H9 (cell line): Measurements from ENCODE around the gene TMEM125. TPM values are rescaled to one million over a fixed set of nuclear protein-coding genes. Genes with fewer than 3 reads are reported as not detected.

Experiments
- DNase-seq: peaks from one replicate; pipeline ENCODE4 v3.0.0-alpha.2; 2017
- H2AFZ ChIP-seq: one replicate; pipeline ENCODE4 v1.6.1; 2013; ENCODE audit warnings: mild to moderate bottlenecking, low read length, control low read depth, moderate library complexity
- H2AK5ac ChIP-seq: 2 replicates; pipeline ENCODE4 v1.6.1; 2013; ENCODE audit warnings: low read length, control low read depth, mixed read lengths; ENCODE audit not compliant: insufficient read length
- H2BK120ac ChIP-seq: one replicate; pipeline ENCODE4 v1.6.1; 2013; ENCODE audit warnings: low read depth, mild to moderate bottlenecking, low read length, control low read depth, inconsistent platforms; ENCODE audit not compliant: poor library complexity, severe bottlenecking
- H2BK12ac ChIP-seq: 2 replicates; pipeline ENCODE4 v1.6.1; 2013; ENCODE audit warnings: low read length, control low read depth, mixed read lengths, low read depth; ENCODE audit not compliant: insufficient read length
- H2BK15ac ChIP-seq: 2 replicates; pipeline ENCODE4 v1.6.1; 2013; ENCODE audit warnings: low read depth, low read length, control low read depth
- H2BK20ac ChIP-seq: one replicate; pipeline ENCODE4 v1.6.1; 2013; ENCODE audit warnings: low read depth, mild to moderate bottlenecking, low read length, control low read depth, inconsistent platforms; ENCODE audit not compliant: poor library complexity, severe bottlenecking
- H2BK5ac ChIP-seq: 2 replicates; pipeline ENCODE4 v1.6.1; 2013; ENCODE audit warnings: low read length, control low read depth, mixed read lengths; ENCODE audit not compliant: insufficient read length
- H3K14ac ChIP-seq: 2 replicates; pipeline ENCODE4 v1.6.1; 2013; ENCODE audit warnings: low read length, control low read depth; ENCODE audit not compliant: insufficient read depth
- H3K18ac ChIP-seq: 2 replicates; pipeline ENCODE4 v1.6.1; 2013; ENCODE audit warnings: low read depth, mild to moderate bottlenecking, mixed read lengths, low read length, control low read depth; ENCODE audit not compliant: insufficient read length
- H3K23ac ChIP-seq: 2 replicates; pipeline ENCODE4 v1.6.1; 2013; ENCODE audit warnings: low read length, control low read depth, mixed read lengths, low read depth; ENCODE audit not compliant: insufficient read length
- H3K23me2 ChIP-seq: 2 replicates; pipeline ENCODE4 v1.6.1; 2013; ENCODE audit warnings: low read depth, mild to moderate bottlenecking, mixed read lengths, low read length, control low read depth; ENCODE audit not compliant: insufficient read length, poor library complexity, severe bottlenecking
- H3K27ac ChIP-seq: 2 replicates; pipeline ENCODE4 v1.5.1; 2013; ENCODE audit warnings: low read length, control low read depth, mixed read lengths, low read depth; ENCODE audit not compliant: insufficient read length
- H3K27me3 ChIP-seq: 2 replicates; pipeline ENCODE4 v1.6.1; 2013; ENCODE audit warnings: low read length, control low read depth, inconsistent platforms; ENCODE audit not compliant: insufficient read depth
- H3K4ac ChIP-seq: 2 replicates; pipeline ENCODE4 v1.6.1; 2013; ENCODE audit warnings: low read depth, mild to moderate bottlenecking, control low read depth, inconsistent platforms, low read length, moderate library complexity
- H3K4me1 ChIP-seq: 2 replicates; pipeline ENCODE4 v1.6.1; 2013; ENCODE audit warnings: low read length, control low read depth, inconsistent platforms; ENCODE audit not compliant: insufficient read depth
- H3K4me2 ChIP-seq: 2 replicates; pipeline ENCODE4 v1.6.1; 2013; ENCODE audit warnings: low read length, control low read depth, mixed read lengths; ENCODE audit not compliant: insufficient read length, insufficient read depth
- H3K56ac ChIP-seq: 2 replicates; pipeline ENCODE4 v1.6.1; 2013; ENCODE audit warnings: low read depth, mild to moderate bottlenecking, mixed read lengths, low read length, control low read depth; ENCODE audit not compliant: insufficient read length
- H3K79me1 ChIP-seq: 2 replicates; pipeline ENCODE4 v1.6.1; 2013; ENCODE audit warnings: low read depth, mild to moderate bottlenecking, moderate library complexity, low read length, control low read depth, inconsistent platforms; ENCODE audit not compliant: insufficient read depth, poor library complexity, severe bottlenecking
- H3K79me2 ChIP-seq: 2 replicates; pipeline ENCODE4 v1.6.1; 2013; ENCODE audit warnings: low read length, control low read depth, inconsistent platforms; ENCODE audit not compliant: insufficient read depth
- H3K9ac ChIP-seq: 2 replicates; pipeline ENCODE4 v1.6.1; 2013; ENCODE audit warnings: low read length, control low read depth, mixed read lengths; ENCODE audit not compliant: insufficient read length; ENCODE audit errors: extremely low read depth
- H3K9me3 ChIP-seq: one replicate; pipeline ENCODE4 v1.6.1; 2013; ENCODE audit warnings: low read depth, low read length, inconsistent platforms; ENCODE audit not compliant: control insufficient read depth
- H3T11ph ChIP-seq: one replicate; pipeline ENCODE4 v1.6.1; 2013; ENCODE audit warnings: mild to moderate bottlenecking, low read length, control low read depth, inconsistent platforms
- H4K20me1 ChIP-seq: one replicate; pipeline ENCODE4 v1.6.1; 2013; ENCODE audit not compliant: control insufficient read depth, insufficient read length, insufficient read depth
- H4K5ac ChIP-seq: 2 replicates; pipeline ENCODE4 v1.6.1; 2013; ENCODE audit warnings: low read depth, mild to moderate bottlenecking, mixed read lengths, low read length, control low read depth; ENCODE audit not compliant: insufficient read length
- H4K8ac ChIP-seq: replicated peaks from 2 replicates; pipeline ENCODE4 v1.6.1; 2013; ENCODE audit warnings: low read length, control low read depth, mixed read lengths, low read depth; ENCODE audit not compliant: insufficient read length
- H4K91ac ChIP-seq: 2 replicates; pipeline ENCODE4 v1.6.1; 2013; ENCODE audit warnings: low read depth, mild to moderate bottlenecking, moderate library complexity, mixed read lengths, low read length, control low read depth; ENCODE audit not compliant: insufficient read length
- H3K27ac Mint-ChIP-seq, 3 experiments: 2 replicates in 2 of 3; 3 replicates in 1 of 3; pipeline ENCODE4 v1.8.0; 2020 to 2021; ENCODE audit warnings: mixed read lengths in 3 of 3, mild to moderate bottlenecking in 1 of 3, moderate library complexity in 1 of 3
- H3K27me3 Mint-ChIP-seq: 2 replicates; pipeline ENCODE4 v1.8.0; 2021; ENCODE audit warnings: low read depth, mild to moderate bottlenecking, moderate library complexity, mixed read lengths
- H3K36me3 Mint-ChIP-seq, 3 experiments: 2 replicates in 2 of 3; 3 replicates in 1 of 3; pipeline ENCODE4 v1.8.0; 2020 to 2021; ENCODE audit warnings: low read depth in 3 of 3, mixed read lengths in 3 of 3; ENCODE audit not compliant: insufficient read depth in 1 of 3
- H3K4me1 Mint-ChIP-seq, 2 experiments: 2 replicates each; pipeline ENCODE4 v1.8.0; 2020; ENCODE audit warnings: mixed read lengths in 2 of 2
- H3K4me3 Mint-ChIP-seq, 2 experiments: 2 replicates in 1 of 2; 3 replicates in 1 of 2; pipeline ENCODE4 v1.8.0; 2020 to 2021; ENCODE audit warnings: mild to moderate bottlenecking in 2 of 2, mixed read lengths in 2 of 2, moderate library complexity in 1 of 2
- H3K9me3 Mint-ChIP-seq, 2 experiments: 2 replicates in 1 of 2; 3 replicates in 1 of 2; pipeline ENCODE4 v1.8.0; 2020; ENCODE audit warnings: mild to moderate bottlenecking in 2 of 2, mixed read lengths in 2 of 2, moderate library complexity in 1 of 2
- WGBS: extraction: QIAGEN DNeasy Blood & Tissue Kit; methylation state at CpG from one replicate; pipeline ENCODE4 v1.1.7; 2013; ENCODE audit warnings: missing lambda C conversion rate, low lambda C conversion rate, mixed read lengths; ENCODE audit not compliant: insufficient read length; ENCODE audit errors: extremely low coverage; 5-methylcytosine and 5-hydroxymethylcytosine counted together
- total RNA-seq: library from RNA; stranded (reverse); gene quantifications from 2 replicates; pipeline ENCODE4 v1.2.1, GENCODE V29; 2021
- TF ChIP-seq, protein P1 (sequence below): fragments of 200-600 bp; sonication (generic); conservative IDR thresholded peaks from 3 replicates; pipeline ENCODE4 v1.8.0; 2021; ENCODE audit warnings: antibody characterized with exemption, mild to moderate bottlenecking

The TMEM125 gene
- total RNA-seq, 1 experiment from 2014 or later, result 19.6 TPM

DNA sequence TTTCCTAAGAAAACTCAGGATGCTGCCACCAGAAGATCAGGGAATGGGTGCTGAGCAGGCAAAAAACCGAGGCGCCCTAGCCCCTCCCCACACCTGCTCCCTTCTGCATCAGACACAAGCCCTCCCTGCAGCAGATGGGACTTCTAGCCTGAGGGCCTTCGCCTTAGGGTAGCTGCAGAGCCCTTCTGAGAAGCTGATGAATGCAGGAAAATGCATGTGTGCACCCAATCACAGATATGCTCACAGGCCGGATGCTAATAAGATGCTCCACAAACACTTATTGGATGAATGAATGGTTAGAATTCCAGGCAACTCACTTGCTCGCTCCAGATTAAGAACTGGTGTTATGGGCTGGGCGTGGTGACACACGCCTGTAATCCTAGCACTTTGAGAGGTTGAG lies 22.4 kb downstream of the TMEM125 start:
- H3K4me3 Mint-ChIP-seq, result no peak overlapping the region
- no peak for DNase-seq
- TF ChIP-seq, protein P1, sequence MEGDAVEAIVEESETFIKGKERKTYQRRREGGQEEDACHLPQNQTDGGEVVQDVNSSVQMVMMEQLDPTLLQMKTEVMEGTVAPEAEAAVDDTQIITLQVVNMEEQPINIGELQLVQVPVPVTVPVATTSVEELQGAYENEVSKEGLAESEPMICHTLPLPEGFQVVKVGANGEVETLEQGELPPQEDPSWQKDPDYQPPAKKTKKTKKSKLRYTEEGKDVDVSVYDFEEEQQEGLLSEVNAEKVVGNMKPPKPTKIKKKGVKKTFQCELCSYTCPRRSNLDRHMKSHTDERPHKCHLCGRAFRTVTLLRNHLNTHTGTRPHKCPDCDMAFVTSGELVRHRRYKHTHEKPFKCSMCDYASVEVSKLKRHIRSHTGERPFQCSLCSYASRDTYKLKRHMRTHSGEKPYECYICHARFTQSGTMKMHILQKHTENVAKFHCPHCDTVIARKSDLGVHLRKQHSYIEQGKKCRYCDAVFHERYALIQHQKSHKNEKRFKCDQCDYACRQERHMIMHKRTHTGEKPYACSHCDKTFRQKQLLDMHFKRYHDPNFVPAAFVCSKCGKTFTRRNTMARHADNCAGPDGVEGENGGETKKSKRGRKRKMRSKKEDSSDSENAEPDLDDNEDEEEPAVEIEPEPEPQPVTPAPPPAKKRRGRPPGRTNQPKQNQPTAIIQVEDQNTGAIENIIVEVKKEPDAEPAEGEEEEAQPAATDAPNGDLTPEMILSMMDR, result no peak

More for the DNA sequence above, 22.4 kb downstream of the TMEM125 start:
- H3K27me3 ChIP-seq, result no peaks in the 10 kb centered on the region
- no peak overlapping the region for H2AFZ ChIP-seq
- H2BK5ac ChIP-seq, result no peak overlapping the region
- no peaks in the 10 kb centered on the region for H3K9me3 ChIP-seq
- no peaks in the 10 kb centered on the region for H3K23me2 ChIP-seq
- H3K56ac ChIP-seq, result no peak overlapping the region
- H4K5ac ChIP-seq, result no peak overlapping the region
- no peak overlapping the region for H2AK5ac ChIP-seq
- H3K4ac ChIP-seq, result no peak overlapping the region
- Mint-ChIP-seq H3K27me3 (peaks cover 2% of the 10 kb centered on the region), H3K9me3 (no peaks in the 10 kb centered on the region), H3K36me3 (no peaks in the 10 kb centered on the region), H3K4me1 (peaks cover 25 to 27% of the 10 kb centered on the region in 2 experiments), H3K27ac (peak overlapping the region in 1 of 3 experiments; percentile 29; a peak in 1 of 7 replicates)
- H3K4me1 ChIP-seq, result peaks cover 9% of the 10 kb centered on the region
- WGBS, result no CpG with 5 or more reads among the region's 7 CpGs
- H2BK12ac ChIP-seq, result no peak overlapping the region
- H3K4me2 ChIP-seq, result no peak overlapping the region
- H3K18ac ChIP-seq, result no peak overlapping the region
- no peak overlapping the region for H3K9ac ChIP-seq
- H2BK120ac ChIP-seq, result no peak overlapping the region
- no peak overlapping the region for H4K8ac ChIP-seq
- no peak overlapping the region for H2BK20ac ChIP-seq
- H4K91ac ChIP-seq, result no peak overlapping the region
- no peak overlapping the region for H3K27ac ChIP-seq
- H3K23ac ChIP-seq, result no peak overlapping the region
- H3K79me1 ChIP-seq, result no peaks in the 10 kb centered on the region
- H3K14ac ChIP-seq, result no peak overlapping the region
- H3T11ph ChIP-seq, result no peak overlapping the region
- no peaks in the 10 kb centered on the region for H4K20me1 ChIP-seq
- no peak overlapping the region for H2BK15ac ChIP-seq
- H3K79me2 ChIP-seq, result no peaks in the 10 kb centered on the region
